ENCODE results near the gene LRFN4. TPM values are rescaled to one million over a fixed set of nuclear protein-coding genes. Genes with fewer than 3 reads are reported as not detected.
A peak's percentile ranks its signal among the peaks of the same experiment; 100 is the strongest.

The LRFN4 gene
- total RNA-seq, 2 donors from 2014 or later: 23.9 TPM

- Mint-ChIP-seq H3K27ac (no peak overlapping the region), H3K36me3 (no peaks in the 10 kb centered on the region), H3K9me3 (no peaks in the 10 kb centered on the region)
- ATAC-seq: no peak
- no peak for DNase-seq (ENCODE audit: low spot score in 2 of 2)
Observed at GRCh38 chr11:66889960-66890359, 33.1 kb downstream of the LRFN4 start.

- DNase-seq (ENCODE audit: low spot score in 2 of 2) (peak; percentile 60 to 67), ATAC-seq (peak; percentile 99 to 100)
- peak overlapping the region; percentile 15 to 49 for H3K27ac Mint-ChIP-seq
- H3K9me3 Mint-ChIP-seq: no peaks in the 10 kb centered on the region
- no peaks in the 10 kb centered on the region for H3K36me3 Mint-ChIP-seq
Observed at GRCh38 chr11:66891851-66892660, 35.2 kb downstream of the LRFN4 start.

GRCh38 chr11:66892911-66893310 is 36.0 kb downstream of the LRFN4 start:
- DNase-seq (ENCODE audit: low spot score in 2 of 2): no peak
- H3K36me3 Mint-ChIP-seq: no peaks in the 10 kb centered on the region
- ATAC-seq: no peak
- no peaks in the 10 kb centered on the region for H3K9me3 Mint-ChIP-seq
- H3K27ac Mint-ChIP-seq: peak overlapping the region in 1 of 2 donors; percentile 7

GRCh38 chr11:66894141-66894540 is 37.3 kb downstream of the LRFN4 start:
- ATAC-seq (no peak), DNase-seq (ENCODE audit: low spot score in 2 of 2) (no peak)
- Mint-ChIP-seq H3K36me3 (no peaks in the 10 kb centered on the region), H3K9me3 (no peaks in the 10 kb centered on the region), H3K27ac (no peak overlapping the region)

- H3K27ac Mint-ChIP-seq: no peak overlapping the region
- ATAC-seq: no peak
- no peaks in the 10 kb centered on the region for H3K9me3 Mint-ChIP-seq
- no peaks in the 10 kb centered on the region for H3K36me3 Mint-ChIP-seq
- no peak for DNase-seq (ENCODE audit: low spot score in 2 of 2)
Observed at GRCh38 chr11:66901964-66902390, 45.1 kb downstream of the LRFN4 start.

GRCh38 chr11:66902486-66903177 is 45.8 kb downstream of the LRFN4 start:
- Mint-ChIP-seq H3K36me3 (no peaks in the 10 kb centered on the region), H3K27ac (peak overlapping the region in 1 of 2 donors; percentile 52), H3K9me3 (no peaks in the 10 kb centered on the region)
- no peak for DNase-seq (ENCODE audit: low spot score in 2 of 2)
- ATAC-seq: no peak

GRCh38 chr11:66904055-66904454 is 47.2 kb downstream of the LRFN4 start:
- no peaks in the 10 kb centered on the region for H3K36me3 Mint-ChIP-seq
- H3K9me3 Mint-ChIP-seq: no peaks in the 10 kb centered on the region
- DNase-seq (ENCODE audit: low spot score in 2 of 2): no peak
- H3K27ac Mint-ChIP-seq: no peak overlapping the region
- no peak for ATAC-seq

GRCh38 chr11:66904561-66904960 is 47.7 kb downstream of the LRFN4 start:
- no peak for ATAC-seq
- no peaks in the 10 kb centered on the region for H3K36me3 Mint-ChIP-seq
- H3K27ac Mint-ChIP-seq: no peak overlapping the region
- no peaks in the 10 kb centered on the region for H3K9me3 Mint-ChIP-seq
- no peak for DNase-seq (ENCODE audit: low spot score in 2 of 2)

- DNase-seq (ENCODE audit: low spot score in 2 of 2) (no peak), ATAC-seq (no peak)
- Mint-ChIP-seq H3K36me3 (no peaks in the 10 kb centered on the region), H3K27ac (no peak overlapping the region), H3K9me3 (no peaks in the 10 kb centered on the region)
Observed at GRCh38 chr11:66904981-66905521, 48.2 kb downstream of the LRFN4 start.

- ATAC-seq: no peak
- no peak for DNase-seq (ENCODE audit: low spot score in 2 of 2)
- Mint-ChIP-seq H3K36me3 (no peaks in the 10 kb centered on the region), H3K9me3 (no peaks in the 10 kb centered on the region), H3K27ac (no peak overlapping the region)
Observed at GRCh38 chr11:66905631-66906030, 48.8 kb downstream of the LRFN4 start.

- no peak for DNase-seq (ENCODE audit: low spot score in 2 of 2)
- no peak overlapping the region for H3K27ac Mint-ChIP-seq
- ATAC-seq: no peak
- no peaks in the 10 kb centered on the region for H3K9me3 Mint-ChIP-seq
- H3K36me3 Mint-ChIP-seq: no peaks in the 10 kb centered on the region
Observed at GRCh38 chr11:66906061-66906733, 49.3 kb downstream of the LRFN4 start.

- DNase-seq (ENCODE audit: low spot score in 2 of 2): no peak
- Mint-ChIP-seq H3K36me3 (no peaks in the 10 kb centered on the region), H3K27ac (no peak overlapping the region), H3K9me3 (no peaks in the 10 kb centered on the region)
- ATAC-seq: no peak
Observed at GRCh38 chr11:66907751-66908630, 51.1 kb downstream of the LRFN4 start.

- Mint-ChIP-seq H3K9me3 (no peaks in the 10 kb centered on the region), H3K27ac (peak overlapping the region in 1 of 2 donors; percentile 41), H3K36me3 (no peaks in the 10 kb centered on the region)
- ATAC-seq: no peak
- no peak for DNase-seq (ENCODE audit: low spot score in 2 of 2)
Observed at GRCh38 chr11:66909181-66909580, 52.3 kb downstream of the LRFN4 start.

GRCh38 chr11:66910016-66910415 is 53.2 kb downstream of the LRFN4 start:
- no peak overlapping the region for H3K27ac Mint-ChIP-seq
- H3K9me3 Mint-ChIP-seq: no peaks in the 10 kb centered on the region

More at GRCh38 chr11:66910016-66910415, 53.2 kb downstream of the LRFN4 start:
- DNase-seq (ENCODE audit: low spot score in 2 of 2): no peak
- H3K36me3 Mint-ChIP-seq: no peaks in the 10 kb centered on the region
- no peak for ATAC-seq
